Peyer's patch (tissue), 4 donors: ENCODE measurements around the gene INTS1.

Experiments
- CTCF ChIP-seq, 6 experiments: fragments of 450-650 bp in 4 of 6; fragments of 200-600 bp in 2 of 6; sonication (generic) in 1 of 6; IDR thresholded peaks; one replicate each; pipeline ENCODE4 v1.5.1; 2017 to 2019; ENCODE audit warnings: antibody characterized with exemption in 6 of 6, mild to moderate bottlenecking in 3 of 6, moderate library complexity in 1 of 6
- POLR2A ChIP-seq, 2 donors: fragments of 450-650 bp; IDR thresholded peaks; one replicate each; pipeline ENCODE4 v1.5.1; 2017; ENCODE audit warnings: antibody characterized with exemption in 2 of 2, mild to moderate bottlenecking in 2 of 2, moderate library complexity in 2 of 2

GRCh38 chr7:1552200-1552599 lies 48.0 kb upstream of the INTS1 start:
- TF ChIP-seq CTCF (IDR thresholded peaks at IDR 0.05) (no peak), POLR2A (IDR thresholded peaks at IDR 0.05) (no peak)
